ENCODE results near the gene DNAJC11.
"Not testable (repeated sequence)": the region's sequence is repeated elsewhere in the genome, so short reads cannot be mapped to it uniquely, and the experiment has no call there.

Gene DNAJC11

DNA sequence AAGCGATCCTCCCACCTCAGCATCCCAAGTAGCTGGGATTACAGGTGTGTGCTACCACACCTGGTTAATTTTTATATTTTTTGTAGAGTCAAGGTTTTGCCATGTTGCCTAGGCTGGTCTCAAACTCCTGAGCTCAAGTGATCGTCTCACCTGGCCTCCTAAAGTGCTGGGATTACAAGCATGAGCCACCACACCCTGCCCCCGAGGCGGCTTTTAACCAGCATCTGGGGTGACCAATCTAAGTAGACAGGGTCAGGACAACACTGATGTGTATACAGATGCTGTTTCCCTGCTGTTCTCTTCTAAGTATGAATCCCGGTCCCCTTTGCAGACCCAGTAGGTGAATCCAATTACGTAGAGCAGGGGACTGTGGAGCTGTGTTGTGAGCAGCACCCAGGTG is 53.1 kb downstream of the DNAJC11 start:
- TF ChIP-seq EZH2phosphoT487 (IDR thresholded peaks at IDR 0.05; ENCODE audit: low read depth) (no peak), CTCF (IDR thresholded peaks at IDR 0.05; ENCODE audit: low read depth, low read length) (no peak)
- H3K9me3 ChIP-seq (ENCODE audit: insufficient read depth, low read length), result no peaks in the 10 kb centered on the region
- H3K27ac ChIP-seq (ENCODE audit: low read length), result no peak overlapping the region
- no peak overlapping the region for H3K4me2 ChIP-seq (ENCODE audit: low read length)
- H3K9ac ChIP-seq (ENCODE audit: low read length), result no peak overlapping the region
- no peaks in the 10 kb centered on the region for H3K79me2 ChIP-seq (ENCODE audit: low read length)
- no peaks in the 10 kb centered on the region for H3K4me1 ChIP-seq (ENCODE audit: low read length)
- no peak overlapping the region for H2AFZ ChIP-seq (ENCODE audit: low read depth, low read length)
- H3K4me3 ChIP-seq (ENCODE audit: low read length), result no peak overlapping the region
- no peaks in the 10 kb centered on the region for H4K20me1 ChIP-seq (ENCODE audit: insufficient read depth, low read length)
- no peaks in the 10 kb centered on the region for H3K27me3 ChIP-seq (ENCODE audit: low read depth, low read length)
- peaks cover 7% of the 10 kb centered on the region for H3K36me3 ChIP-seq (replicated peaks; ENCODE audit: low read depth, low read length)

DNA sequence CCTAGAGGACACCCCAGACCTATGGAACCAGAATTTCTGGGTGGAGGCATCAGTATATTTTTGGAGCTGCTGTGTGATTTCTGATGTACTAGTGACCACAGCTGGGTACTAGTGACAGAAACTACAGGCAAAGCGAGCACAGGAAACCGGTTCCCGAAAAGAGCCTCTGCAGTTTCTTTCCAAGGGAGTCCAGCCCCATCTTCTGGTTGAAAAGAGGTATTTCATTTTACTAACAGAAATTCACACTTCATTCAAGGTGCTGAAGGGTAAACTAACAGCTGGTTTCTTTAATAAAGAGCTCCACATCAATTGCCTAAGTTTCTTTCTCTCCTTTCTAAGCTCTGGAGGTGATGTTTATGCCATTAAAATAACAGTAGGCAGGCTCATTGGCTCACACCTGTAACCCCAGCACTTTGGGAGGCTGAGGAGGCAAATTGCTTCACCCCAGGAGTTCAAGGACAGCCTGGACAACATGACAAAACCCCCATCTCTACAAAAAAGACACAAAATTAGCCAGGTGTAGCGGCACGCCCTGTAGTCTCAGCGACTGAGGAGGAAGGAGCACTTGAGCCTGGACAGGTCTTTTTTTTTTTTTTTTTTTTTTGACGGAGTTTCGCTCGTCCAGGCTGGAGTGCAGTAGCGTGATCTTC is 55.0 kb downstream of the DNAJC11 start:
- no peak overlapping the region for H3K4me2 ChIP-seq (ENCODE audit: low read length)
- no peak overlapping the region for H2AFZ ChIP-seq (ENCODE audit: low read depth, low read length)
- no peaks in the 10 kb centered on the region for H4K20me1 ChIP-seq (ENCODE audit: insufficient read depth, low read length)
- no peaks in the 10 kb centered on the region for H3K27me3 ChIP-seq (ENCODE audit: low read depth, low read length)
- no peaks in the 10 kb centered on the region for H3K9me3 ChIP-seq (ENCODE audit: insufficient read depth, low read length)
- no peak overlapping the region for H3K27ac ChIP-seq (ENCODE audit: low read length)
- no peaks in the 10 kb centered on the region for H3K4me1 ChIP-seq (ENCODE audit: low read length)
- no peaks in the 10 kb centered on the region for H3K79me2 ChIP-seq (ENCODE audit: low read length)
- no peak overlapping the region for H3K4me3 ChIP-seq (ENCODE audit: low read length)
- H3K9ac ChIP-seq (ENCODE audit: low read length), result no peak overlapping the region
- TF ChIP-seq CTCF (IDR thresholded peaks at IDR 0.05; ENCODE audit: low read depth, low read length) (peak; percentile 53), EZH2phosphoT487 (IDR thresholded peaks at IDR 0.05; ENCODE audit: low read depth) (no peak)
- H3K36me3 ChIP-seq (replicated peaks; ENCODE audit: low read depth, low read length), result no peaks in the 10 kb centered on the region

DNA sequence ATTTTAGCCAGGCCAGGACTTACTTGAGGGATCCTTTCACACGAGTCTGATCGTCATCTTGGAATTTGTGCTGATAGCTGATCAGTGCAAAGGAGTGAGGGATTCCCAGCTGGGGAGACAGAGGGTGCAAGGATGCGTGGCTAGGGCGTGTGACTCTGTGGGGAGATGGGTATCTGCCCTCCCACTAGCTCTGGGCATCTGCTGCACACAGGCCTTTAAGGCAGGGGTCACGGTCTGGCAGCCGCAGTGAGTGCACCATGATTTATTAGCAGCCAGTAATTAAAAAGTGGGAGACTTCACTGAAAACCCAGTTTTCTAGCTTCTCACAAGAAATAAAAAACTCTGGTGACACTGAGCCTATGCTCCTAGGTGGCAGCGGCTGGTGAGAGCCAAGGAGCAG is 56.6 kb downstream of the DNAJC11 start:
- H4K20me1 ChIP-seq (ENCODE audit: insufficient read depth, low read length), result no peaks in the 10 kb centered on the region
- H3K4me1 ChIP-seq (ENCODE audit: low read length), result no peaks in the 10 kb centered on the region
- H3K27ac ChIP-seq (ENCODE audit: low read length), result no peak overlapping the region
- H3K27me3 ChIP-seq (ENCODE audit: low read depth, low read length), result no peaks in the 10 kb centered on the region
- no peak overlapping the region for H3K9ac ChIP-seq (ENCODE audit: low read length)
- no peak overlapping the region for H3K4me2 ChIP-seq (ENCODE audit: low read length)
- TF ChIP-seq CTCF (IDR thresholded peaks at IDR 0.05; ENCODE audit: low read depth, low read length), result no peak
- TF ChIP-seq EZH2phosphoT487 (IDR thresholded peaks at IDR 0.05; ENCODE audit: low read depth), result no peak
- no peaks in the 10 kb centered on the region for H3K79me2 ChIP-seq (ENCODE audit: low read length)
- H2AFZ ChIP-seq (ENCODE audit: low read depth, low read length), result no peak overlapping the region
- H3K36me3 ChIP-seq (replicated peaks; ENCODE audit: low read depth, low read length), result peaks cover 2% of the 10 kb centered on the region
- no peak overlapping the region for H3K4me3 ChIP-seq (ENCODE audit: low read length)
- H3K9me3 ChIP-seq (ENCODE audit: insufficient read depth, low read length), result no peaks in the 10 kb centered on the region

GRCh38 chr1:6640867-6641266 is 60.7 kb downstream of the DNAJC11 start:
- not testable (repeated sequence) for H3K27ac ChIP-seq (ENCODE audit: low read length); H3K4me2 ChIP-seq (ENCODE audit: low read length); H3K36me3 ChIP-seq (replicated peaks; ENCODE audit: low read depth, low read length); H3K4me3 ChIP-seq (ENCODE audit: low read length); H3K4me1 ChIP-seq (ENCODE audit: low read length); H3K79me2 ChIP-seq (ENCODE audit: low read length); H3K27me3 ChIP-seq (ENCODE audit: low read depth, low read length); H3K9me3 ChIP-seq (ENCODE audit: insufficient read depth, low read length); H3K9ac ChIP-seq (ENCODE audit: low read length); H4K20me1 ChIP-seq (ENCODE audit: insufficient read depth, low read length); H2AFZ ChIP-seq (ENCODE audit: low read depth, low read length)
